Measurements from ENCODE around the gene ABHD11. TPM values are rescaled to one million over a fixed set of nuclear protein-coding genes. Genes with fewer than 3 reads are reported as not detected.

Gene ABHD11
- total and polyA plus RNA-seq, 2 of the 4 experiments (the other 2 are of a cell fraction), result 13.4 to 19.9 TPM

DNA sequence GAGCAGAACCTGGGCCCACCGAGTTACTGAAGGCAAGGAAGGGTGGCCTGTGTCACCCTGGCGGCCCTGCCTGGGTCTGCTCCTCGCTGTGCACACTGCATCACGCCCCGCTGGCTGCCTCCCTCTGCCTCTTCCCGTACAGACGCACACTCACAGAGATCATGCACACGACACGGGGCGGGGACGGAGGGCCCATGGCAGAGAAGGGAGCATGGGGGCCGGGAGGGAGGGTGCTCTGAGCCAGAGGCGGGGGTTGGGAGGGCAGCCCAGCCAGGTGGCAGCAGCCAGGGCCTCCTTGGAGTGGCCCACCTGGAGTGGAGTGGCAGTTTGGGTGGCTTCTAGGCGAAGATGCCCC lies 38.6 kb downstream of the ABHD11 start:
- Histone ChIP-seq H3K4ac (ENCODE audit: low read depth, low read length) (no peak overlapping the region), H4K8ac (ENCODE audit: low read depth in 2 of 2, low read length in 2 of 2) (no peak overlapping the region), H2BK15ac (ENCODE audit: low read depth, low read length) (no peak overlapping the region), H3K4me1 (ENCODE audit: control insufficient read depth, insufficient read depth, low read length) (peaks cover 5% of the 10 kb centered on the region; the same call in 1 of the 2 replicates), H2AFZ (replicated peaks; ENCODE audit: low read length, poor library complexity) (no peak overlapping the region), H2BK120ac (ENCODE audit: low read depth, low read length) (no peak overlapping the region), H3K27ac (ENCODE audit: insufficient read depth, low read length) (no peak overlapping the region), H3K9me1 (ENCODE audit: insufficient read depth, low read length) (0 out of 2 replicates have a peak, but pooled peaks cover 4% of the 10 kb centered on the region), H3K9me3 (ENCODE audit: control insufficient read depth, insufficient read depth, low read length) (no peaks in the 10 kb centered on the region), H3K4me3 (ENCODE audit: insufficient read depth, low read depth, low read length) (no peak overlapping the region), H4K5ac (ENCODE audit: low read depth, low read length) (no peak overlapping the region), H2AK9ac (replicated peaks; ENCODE audit: low read depth, low read length, poor library complexity) (no peak overlapping the region), H3K9ac (ENCODE audit: low read depth, low read length) (no peak overlapping the region), H3K36me3 (ENCODE audit: control insufficient read depth, insufficient read depth, low read length) (peaks cover 68% of the 10 kb centered on the region), H2BK5ac (ENCODE audit: low read depth, low read length, poor library complexity, severe bottlenecking) (no peak overlapping the region), H3K23ac (ENCODE audit: low read depth, low read length) (no peak overlapping the region), H3K27me3 (ENCODE audit: control insufficient read depth, insufficient read depth, low read length) (no peaks in the 10 kb centered on the region), H4K91ac (ENCODE audit: insufficient read depth, low read depth, low read length) (no peak overlapping the region), H4K20me1 (ENCODE audit: insufficient read depth, low read length) (peaks cover 24% of the 10 kb centered on the region), H3K4me2 (ENCODE audit: low read depth, low read length) (no peak overlapping the region), H3K56ac (ENCODE audit: extremely low read depth, insufficient read depth, low read length) (no peak overlapping the region), H2BK20ac (ENCODE audit: low read depth, low read length) (no peak overlapping the region), H3K79me1 (ENCODE audit: low read depth in 1 of 2, low read length in 2 of 2) (peaks cover 0 to 14% of the 10 kb centered on the region in 2 experiments; a peak in 2 of 4 replicates), H3K14ac (replicated peaks; ENCODE audit: low read depth, low read length) (no peak overlapping the region), H3K18ac (ENCODE audit: low read depth, low read length) (no peak overlapping the region), H2AK5ac (ENCODE audit: low read depth, low read length) (no peak overlapping the region)
- in situ Hi-C loops (cut with MboI; ENCODE audit: low sequenced_read_pairs) (no loop called here), dilution Hi-C loops (cut with HindIII; ENCODE audit: low sequenced_read_pairs, unreplicated experiment) (no loop called here), intact Hi-C loops (cut with micrococcal nuclease) (no loop called here)
- ChIA-PET CTCF (no interaction called here), POLR2A (ENCODE audit: unreplicated experiment) (no interaction called here)
- BruUV-seq (replicated peaks), result no TSS peak
- TF ChIP-seq MXI1 (IDR thresholded peaks at IDR 0.05; ENCODE audit: borderline replicate concordance, low read depth, low read length), result no peak
- no peak for TF ChIP-seq RAD21 (IDR thresholded peaks at IDR 0.05; ENCODE audit: low read length)
- TF ChIP-seq, protein P1, sequence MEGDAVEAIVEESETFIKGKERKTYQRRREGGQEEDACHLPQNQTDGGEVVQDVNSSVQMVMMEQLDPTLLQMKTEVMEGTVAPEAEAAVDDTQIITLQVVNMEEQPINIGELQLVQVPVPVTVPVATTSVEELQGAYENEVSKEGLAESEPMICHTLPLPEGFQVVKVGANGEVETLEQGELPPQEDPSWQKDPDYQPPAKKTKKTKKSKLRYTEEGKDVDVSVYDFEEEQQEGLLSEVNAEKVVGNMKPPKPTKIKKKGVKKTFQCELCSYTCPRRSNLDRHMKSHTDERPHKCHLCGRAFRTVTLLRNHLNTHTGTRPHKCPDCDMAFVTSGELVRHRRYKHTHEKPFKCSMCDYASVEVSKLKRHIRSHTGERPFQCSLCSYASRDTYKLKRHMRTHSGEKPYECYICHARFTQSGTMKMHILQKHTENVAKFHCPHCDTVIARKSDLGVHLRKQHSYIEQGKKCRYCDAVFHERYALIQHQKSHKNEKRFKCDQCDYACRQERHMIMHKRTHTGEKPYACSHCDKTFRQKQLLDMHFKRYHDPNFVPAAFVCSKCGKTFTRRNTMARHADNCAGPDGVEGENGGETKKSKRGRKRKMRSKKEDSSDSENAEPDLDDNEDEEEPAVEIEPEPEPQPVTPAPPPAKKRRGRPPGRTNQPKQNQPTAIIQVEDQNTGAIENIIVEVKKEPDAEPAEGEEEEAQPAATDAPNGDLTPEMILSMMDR (conservative IDR thresholded peaks at IDR 0.05; ENCODE audit: low read depth, low read length), result no peak
- TF ChIP-seq, protein P2, sequence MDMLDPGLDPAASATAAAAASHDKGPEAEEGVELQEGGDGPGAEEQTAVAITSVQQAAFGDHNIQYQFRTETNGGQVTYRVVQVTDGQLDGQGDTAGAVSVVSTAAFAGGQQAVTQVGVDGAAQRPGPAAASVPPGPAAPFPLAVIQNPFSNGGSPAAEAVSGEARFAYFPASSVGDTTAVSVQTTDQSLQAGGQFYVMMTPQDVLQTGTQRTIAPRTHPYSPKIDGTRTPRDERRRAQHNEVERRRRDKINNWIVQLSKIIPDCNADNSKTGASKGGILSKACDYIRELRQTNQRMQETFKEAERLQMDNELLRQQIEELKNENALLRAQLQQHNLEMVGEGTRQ (IDR thresholded peaks at IDR 0.05; ENCODE audit: low read depth, low read length), result no peak
- TF ChIP-seq FOS (IDR thresholded peaks at IDR 0.05; ENCODE audit: low read depth, low read length), result no peak
- TF ChIP-seq MAFK (IDR thresholded peaks at IDR 0.05; ENCODE audit: low read depth, low read length), result no peak
- TF ChIP-seq CHD1 (IDR thresholded peaks at IDR 0.05; ENCODE audit: low read depth, low read length), result no peak
- TF ChIP-seq, protein P3, sequence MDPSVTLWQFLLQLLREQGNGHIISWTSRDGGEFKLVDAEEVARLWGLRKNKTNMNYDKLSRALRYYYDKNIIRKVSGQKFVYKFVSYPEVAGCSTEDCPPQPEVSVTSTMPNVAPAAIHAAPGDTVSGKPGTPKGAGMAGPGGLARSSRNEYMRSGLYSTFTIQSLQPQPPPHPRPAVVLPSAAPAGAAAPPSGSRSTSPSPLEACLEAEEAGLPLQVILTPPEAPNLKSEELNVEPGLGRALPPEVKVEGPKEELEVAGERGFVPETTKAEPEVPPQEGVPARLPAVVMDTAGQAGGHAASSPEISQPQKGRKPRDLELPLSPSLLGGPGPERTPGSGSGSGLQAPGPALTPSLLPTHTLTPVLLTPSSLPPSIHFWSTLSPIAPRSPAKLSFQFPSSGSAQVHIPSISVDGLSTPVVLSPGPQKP (IDR thresholded peaks at IDR 0.05; ENCODE audit: borderline replicate concordance, low read depth, low read length), result no peak
- TF ChIP-seq RCOR1 (IDR thresholded peaks at IDR 0.05; ENCODE audit: insufficient replicate concordance, low read length), result no peak
- no peak for TF ChIP-seq MAZ (IDR thresholded peaks at IDR 0.05; ENCODE audit: borderline replicate concordance, low read depth, low read length)
- no peak for TF ChIP-seq POLR2A (IDR thresholded peaks at IDR 0.05; ENCODE audit: low read depth, low read length)
- no peak for TF ChIP-seq SMC3 (IDR thresholded peaks at IDR 0.05; ENCODE audit: low read depth, low read length)
- no peak for TF ChIP-seq BHLHE40 (IDR thresholded peaks at IDR 0.05; ENCODE audit: low read depth, low read length)
- TF ChIP-seq NFE2L2 (IDR thresholded peaks at IDR 0.05; ENCODE audit: low read depth, low read length), result no peak
- no peak for TF ChIP-seq RFX5 (IDR thresholded peaks at IDR 0.05; ENCODE audit: low read depth, low read length)
- no peak for TF ChIP-seq CEBPB (IDR thresholded peaks at IDR 0.05; ENCODE audit: low read depth, low read length)
- ATAC-seq (ENCODE audit: low read depth) (no peak), DNase-seq (no peak)
- WGBS, 2 experiments (ENCODE audit: extremely low coverage in 2 of 2, insufficient read length in 1 of 2), result 100% methylated on average over 1 of the region's 14 CpGs; no CpG with 5 or more reads in 1 of the 2 experiments

Data from IMR-90 (cell line).